HEK293 (cell line): Measurements from ENCODE around the gene ARHGEF40.

Source experiments
- CTCF ChIP-seq: fragments of 450-650 bp; formaldehyde crosslinking; IDR thresholded peaks from 2 replicates; pipeline ENCODE4 v1.5.1; 2016; ENCODE audit warnings: missing biosample characterization, missing genetic modification characterization
- KLF8 ChIP-seq: fragments of 450-650 bp; formaldehyde crosslinking; IDR thresholded peaks from 2 replicates; pipeline ENCODE4 v1.5.1; 2016; ENCODE audit warnings: missing biosample characterization, missing genetic modification characterization
- MYNN ChIP-seq: fragments of 450-650 bp; formaldehyde crosslinking; IDR thresholded peaks from 2 replicates; pipeline ENCODE4 v1.5.1; 2016; ENCODE audit warnings: missing biosample characterization, missing genetic modification characterization, borderline replicate concordance
- ZNF174 ChIP-seq: fragments of 450-650 bp; formaldehyde crosslinking; IDR thresholded peaks from 2 replicates; pipeline ENCODE4 v1.5.0; 2017; ENCODE audit warnings: missing biosample characterization, mild to moderate bottlenecking, missing genetic modification characterization
- ZNF37A ChIP-seq: fragments of 450-650 bp; IDR thresholded peaks from 2 replicates; pipeline ENCODE4 v1.5.1; 2018; ENCODE audit warnings: missing biosample characterization, missing genetic modification characterization
- ZNF426 ChIP-seq: fragments of 450-650 bp; formaldehyde crosslinking; IDR thresholded peaks from 2 replicates; pipeline ENCODE4 v1.5.1; 2017; ENCODE audit warnings: missing biosample characterization, missing genetic modification characterization, mild to moderate bottlenecking, inconsistent platforms, moderate library complexity
- ZNF510 ChIP-seq: fragments of 450-650 bp; formaldehyde crosslinking; IDR thresholded peaks from 2 replicates; pipeline ENCODE4 v1.5.1; 2018; ENCODE audit warnings: mild to moderate bottlenecking, missing genetic modification characterization, missing biosample characterization; ENCODE audit not compliant: insufficient replicate concordance
- ZNF571 ChIP-seq: fragments of 450-650 bp; formaldehyde crosslinking; IDR thresholded peaks from 2 replicates; pipeline ENCODE4 v1.5.0; 2017; ENCODE audit warnings: missing biosample characterization, missing genetic modification characterization
- ZNF626 ChIP-seq: fragments of 450-650 bp; sonication (Bioruptor Pico); formaldehyde crosslinking; IDR thresholded peaks from 2 replicates; pipeline ENCODE4 v1.5.1; 2018; ENCODE audit warnings: missing biosample characterization, missing genetic modification characterization, inconsistent platforms
- ZNF777 ChIP-seq: fragments of 450-650 bp; formaldehyde crosslinking; IDR thresholded peaks from 2 replicates; pipeline ENCODE4 v1.5.1; 2017; ENCODE audit warnings: missing biosample characterization, missing genetic modification characterization, borderline replicate concordance
- TF ChIP-seq, protein P1 (sequence below): fragments of 450-650 bp; formaldehyde crosslinking; IDR thresholded peaks from 2 replicates; pipeline ENCODE4 v1.5.1; 2016; ENCODE audit warnings: missing biosample characterization, missing genetic modification characterization

- TF ChIP-seq ZNF426 (tag by site-specific recombination) (no peak), CTCF (tag by site-specific recombination) (no peak), ZNF510 (no peak), ZNF777 (no peak), ZNF626 (tag by site-specific recombination) (no peak), ZNF571 (tag by site-specific recombination) (no peak), KLF8 (tag by site-specific recombination) (no peak), MYNN (tag by site-specific recombination) (no peak), ZNF174 (no peak), ZNF37A (no peak)
- TF ChIP-seq, protein P1, sequence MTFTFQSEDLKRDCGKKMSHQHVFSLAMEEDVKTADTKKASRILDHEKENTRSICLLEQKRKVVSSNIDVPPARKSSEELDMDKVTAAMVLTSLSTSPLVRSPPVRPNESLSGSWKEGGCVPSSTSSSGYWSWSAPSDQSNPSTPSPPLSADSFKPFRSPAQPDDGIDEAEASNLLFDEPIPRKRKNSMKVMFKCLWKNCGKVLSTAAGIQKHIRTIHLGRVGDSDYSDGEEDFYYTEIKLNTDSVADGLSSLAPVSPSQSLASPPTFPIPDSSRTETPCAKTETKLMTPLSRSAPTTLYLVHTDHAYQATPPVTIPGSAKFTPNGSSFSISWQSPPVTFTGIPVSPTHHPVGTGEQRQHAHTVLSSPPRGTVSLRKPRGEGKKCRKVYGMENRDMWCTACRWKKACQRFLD (tag by site-specific recombination) = no peak
Measured at GRCh38 chr14:21113369-21113768, 43.3 kb downstream of the ARHGEF40 start.
